H1 (cell line): ENCODE data around the gene ALDH3A1. TPM values are rescaled to one million over a fixed set of nuclear protein-coding genes. Genes with fewer than 3 reads are reported as not detected.

Experiments used
- CTCF ChIA-PET: fragments of 300-600 bp; sonication (Branson Sonifier 250); formaldehyde crosslinking; loops from one replicate; lab custom pipeline; 2021; ENCODE audit not compliant: partially characterized antibody; lab: Charles Lee
- POLR2A ChIA-PET: fragments of 300-600 bp; sonication (Branson Sonifier 250); formaldehyde crosslinking; loops from one replicate; lab custom pipeline; 2021; ENCODE audit warnings: inconsistent platforms; ENCODE audit not compliant: partially characterized antibody; lab: Charles Lee
- DNase-seq, 2 experiments: peaks; one replicate each; pipeline versions ENCODE4 v3.0.0 to v3.0.0-alpha.2; 2010 to 2022; ENCODE audit warnings: low spot score in 2 of 2, low read depth in 1 of 2, mixed read lengths in 1 of 2
- FAIRE-seq: peaks from 2 replicates; lab custom pipeline; 2011; peaks lifted over from hg19 to GRCh38; lab: Jason Lieb, UNC
- H2AFZ ChIP-seq: 2 replicates; pipeline ENCODE4 v1.8.1; 2012; ENCODE audit warnings: low read length, inconsistent platforms
- H2AK5ac ChIP-seq: 2 replicates; pipeline ENCODE4 v1.6.1; 2013; ENCODE audit warnings: low read depth, low read length
- H2BK120ac ChIP-seq: replicated peaks from 2 replicates; pipeline ENCODE3; 2013; ENCODE audit warnings: low read depth, low read length, inconsistent platforms
- H2BK12ac ChIP-seq: 2 replicates; pipeline ENCODE4 v1.6.1; 2013; ENCODE audit warnings: low read depth, low read length
- H2BK15ac ChIP-seq: 2 replicates; pipeline ENCODE4 v1.6.1; 2013; ENCODE audit warnings: low read length
- H2BK20ac ChIP-seq: 2 replicates; pipeline ENCODE4 v1.6.1; 2013; ENCODE audit warnings: low read length
- H2BK5ac ChIP-seq: 2 replicates; pipeline ENCODE4 v1.6.1; 2013; ENCODE audit warnings: low read depth, low read length
- H3K14ac ChIP-seq: 2 replicates; pipeline ENCODE4 v1.6.1; 2013; ENCODE audit warnings: inconsistent platforms; ENCODE audit not compliant: insufficient read length
- H3K18ac ChIP-seq: 2 replicates; pipeline ENCODE4 v1.6.1; 2013; ENCODE audit warnings: low read length; ENCODE audit errors: extremely low read depth
- H3K23ac ChIP-seq: 2 replicates; pipeline ENCODE4 v1.6.1; 2013; ENCODE audit warnings: inconsistent platforms; ENCODE audit not compliant: insufficient read length
- H3K23me2 ChIP-seq: 2 replicates; pipeline ENCODE4 v1.6.1; 2013; ENCODE audit warnings: low read depth, low read length
- H3K27ac ChIP-seq: 2 replicates; pipeline ENCODE4 v1.6.1; 2011; ENCODE audit warnings: low read depth, low read length, inconsistent platforms
- H3K27me3 ChIP-seq, 4 experiments: replicated peaks in 1 of 4; 1 replicate in 1 of 4; 2 replicates in 3 of 4; pipeline versions ENCODE4 v1.6.1 to v1.8.1; 2011 to 2013; ENCODE audit warnings: low read length in 3 of 4, mild to moderate bottlenecking in 3 of 4, inconsistent platforms in 2 of 4, mixed read lengths in 2 of 4, moderate library complexity in 1 of 4; ENCODE audit not compliant: control insufficient read depth in 3 of 4, insufficient read depth in 3 of 4; ENCODE audit errors: extremely low read depth in 1 of 4
- H3K36me3 ChIP-seq, 4 experiments: 2 replicates each; pipeline versions ENCODE4 v1.6.1 to v1.8.1; 2011 to 2013; ENCODE audit warnings: mild to moderate bottlenecking in 4 of 4, low read length in 3 of 4, moderate library complexity in 2 of 4, control low read depth in 1 of 4, inconsistent platforms in 1 of 4; ENCODE audit not compliant: insufficient read depth in 4 of 4, control insufficient read depth in 2 of 4
- H3K4ac ChIP-seq: replicated peaks from 2 replicates; pipeline ENCODE3; 2013; ENCODE audit warnings: low read length, low read depth, mixed read lengths, inconsistent platforms; ENCODE audit not compliant: insufficient read length
- H3K4me1 ChIP-seq, 4 experiments: replicated peaks in 1 of 4; 1 replicate in 1 of 4; 2 replicates in 3 of 4; pipeline versions ENCODE4 v1.6.1 to v1.8.1; 2011 to 2013; ENCODE audit warnings: low read length in 3 of 4, inconsistent platforms in 2 of 4, mixed read lengths in 1 of 4; ENCODE audit not compliant: insufficient read depth in 4 of 4, control insufficient read depth in 3 of 4
- H3K4me2 ChIP-seq, 2 experiments: 2 replicates each; pipeline versions ENCODE4 v1.6.1 to v1.8.1; 2011 to 2013; ENCODE audit warnings: low read depth in 2 of 2, low read length in 2 of 2, control low read depth in 1 of 2, inconsistent platforms in 1 of 2, mild to moderate bottlenecking in 1 of 2; ENCODE audit not compliant: insufficient read depth in 1 of 2
- H3K4me3 ChIP-seq, 4 experiments: fragments of 200-600, 300-600 bp in 1 of 4; sonication (generic), shearing (Covaris generic), sonication (Bioruptor Twin) in 1 of 4; 2 replicates each; pipeline versions ENCODE4 v1.5.1 to v1.8.1; 2011 to 2016; ENCODE audit warnings: low read length in 4 of 4, low read depth in 3 of 4, control low read depth in 2 of 4, inconsistent platforms in 2 of 4, mild to moderate bottlenecking in 2 of 4, mixed read lengths in 1 of 4, moderate library complexity in 1 of 4; ENCODE audit not compliant: insufficient read depth in 2 of 4; ENCODE audit errors: extremely low read depth in 1 of 4
- H3K56ac ChIP-seq: replicated peaks from 2 replicates; pipeline ENCODE3; 2013; ENCODE audit warnings: low read depth, mild to moderate bottlenecking, mixed read lengths, low read length, inconsistent platforms; ENCODE audit not compliant: insufficient read length
- H3K79me1 ChIP-seq: 2 replicates; pipeline ENCODE4 v1.6.1; 2013; ENCODE audit warnings: low read depth, low read length, control low read depth
- H3K79me2 ChIP-seq, 2 experiments: 2 replicates each; pipeline versions ENCODE4 v1.6.1 to v1.8.1; 2012 to 2013; ENCODE audit warnings: low read length in 2 of 2, mild to moderate bottlenecking in 2 of 2, inconsistent platforms in 1 of 2; ENCODE audit not compliant: insufficient read depth in 2 of 2, control insufficient read depth in 1 of 2
- H3K9ac ChIP-seq, 4 experiments: replicated peaks in 1 of 4; 1 replicate in 1 of 4; 2 replicates in 3 of 4; pipeline versions ENCODE4 v1.6.1 to v1.8.1; 2011 to 2013; ENCODE audit warnings: low read depth in 3 of 4, low read length in 3 of 4, control low read depth in 2 of 4, mild to moderate bottlenecking in 2 of 4, moderate library complexity in 2 of 4, inconsistent platforms in 1 of 4; ENCODE audit errors: extremely low read depth in 1 of 4
- H3K9me3 ChIP-seq, 2 experiments: 2 replicates each; pipeline versions ENCODE4 v1.6.1 to v1.8.1; 2012 to 2013; ENCODE audit warnings: mild to moderate bottlenecking in 2 of 2, moderate library complexity in 2 of 2, control low read depth in 1 of 2, inconsistent platforms in 1 of 2, low read depth in 1 of 2, low read length in 1 of 2, mixed read lengths in 1 of 2; ENCODE audit not compliant: insufficient read depth in 2 of 2
- H4K20me1 ChIP-seq, 2 experiments: replicated peaks in 1 of 2; 2 replicates each; pipeline versions ENCODE3 to v1.8.1; 2011 to 2013; ENCODE audit warnings: inconsistent platforms in 2 of 2, low read length in 2 of 2, mild to moderate bottlenecking in 1 of 2; ENCODE audit not compliant: insufficient read depth in 2 of 2, control insufficient read depth in 1 of 2
- H4K5ac ChIP-seq: 2 replicates; pipeline ENCODE4 v1.6.1; 2013; ENCODE audit warnings: low read length, low read depth, mixed read lengths, inconsistent platforms; ENCODE audit not compliant: insufficient read length
- H4K8ac ChIP-seq: 2 replicates; pipeline ENCODE4 v1.8.0; 2013; ENCODE audit warnings: mild to moderate bottlenecking, moderate library complexity, low read length, inconsistent platforms; ENCODE audit not compliant: insufficient read depth; ENCODE audit errors: extremely low read depth
- H4K91ac ChIP-seq: replicated peaks from 2 replicates; pipeline ENCODE3; 2013; ENCODE audit warnings: low read length, mixed read lengths, inconsistent platforms; ENCODE audit not compliant: insufficient read length
- KDM4A ChIP-seq: IDR thresholded peaks from one replicate; pipeline ENCODE4 v1.7.1; 2012; ENCODE audit warnings: low read depth, mild to moderate bottlenecking, moderate library complexity, low read length, inconsistent platforms; ENCODE audit not compliant: severe bottlenecking
- RFX5 ChIP-seq: IDR thresholded peaks from 2 replicates; pipeline ENCODE4 v1.6.1; 2011; ENCODE audit warnings: low read depth, low read length, improper control_type of control experiment, borderline replicate concordance
- TAF1 ChIP-seq: IDR thresholded peaks from 2 replicates; pipeline ENCODE4 v1.6.1; 2011; ENCODE audit warnings: mild to moderate bottlenecking, low read depth, low read length
- USF2 ChIP-seq: IDR thresholded peaks from 2 replicates; pipeline ENCODE4 v1.6.1; 2011; ENCODE audit warnings: low read length, improper control_type of control experiment
- WGBS, 2 experiments: shearing (Covaris generic) in 1 of 2; methylation state at CpG; one replicate each; pipeline versions ENCODE4 v1.1.6 to v1.1.7; 2013 to 2015; ENCODE audit warnings: low lambda C conversion rate in 2 of 2, mixed read lengths in 2 of 2, inconsistent platforms in 1 of 2, low coverage in 1 of 2, missing lambda C conversion rate in 1 of 2; ENCODE audit not compliant: insufficient replicate concordance in 2 of 2, insufficient coverage in 1 of 2, insufficient read length in 1 of 2; ENCODE audit errors: extremely low coverage in 1 of 2, missing lambda C conversion rate in 1 of 2; 5-methylcytosine and 5-hydroxymethylcytosine counted together
- polyA plus RNA-seq, 7 experiments: library from polyadenylated mRNA; depleted of rRNA in 3 of 7; stranded (reverse) in 5 of 7; unstranded in 2 of 7; fragments of >200 nt in 5 of 7; fragments of 200-250 nt in 2 of 7; gene quantifications; 1 replicate in 5 of 7; 2 replicates in 1 of 7; 4 replicates in 1 of 7; pipeline versions ENCODE4 v1.2.1 to v1.2.3, GENCODE V29; 2011 to 2013; ENCODE audit warnings: missing spikeins in 2 of 7, mixed read lengths in 2 of 7
- total RNA-seq: library from RNA; stranded (reverse); fragmentation: NEBNext Ultra II Directional; extraction: Animal tissue kit (Norgen Biotek cat#: 25700); gene quantifications from 2 replicates; pipeline ENCODE4 v1.2.1, GENCODE V29; 2021

Gene ALDH3A1
- total and polyA plus RNA-seq, 2 of the 8 experiments (the other 6 are each of a cell fraction or from before 2014, with no cell fraction given), result 0.37 to 1.4 TPM

GRCh38 chr17:19738073-19738449 is 10.0 kb downstream of the ALDH3A1 start:
- Histone ChIP-seq H3K4me3 (no peak overlapping the region), H2AFZ (no peak overlapping the region), H3K27me3 (no peaks in the 10 kb centered on the region; a peak in 1 of 7 replicates), H2BK20ac (no peak overlapping the region), H3K23me2 (no peaks in the 10 kb centered on the region), H3K36me3 (no peaks in the 10 kb centered on the region), H3K14ac (no peak overlapping the region), H3K79me2 (no peaks in the 10 kb centered on the region), H3K56ac (no peak overlapping the region), H3K9me3 (no peaks in the 10 kb centered on the region), H3K4me2 (no peak overlapping the region), H4K5ac (no peak overlapping the region), H3K4ac (no peak overlapping the region), H3K4me1 (no peaks in the 10 kb centered on the region), H4K8ac (no peak overlapping the region; the same call in 1 of the 2 replicates), H3K23ac (no peak overlapping the region), H2BK120ac (no peak overlapping the region), H2BK12ac (no peak overlapping the region), H3K18ac (no peak overlapping the region), H3K27ac (no peak overlapping the region), H3K9ac (no peak overlapping the region), H4K20me1 (no peaks in the 10 kb centered on the region), H2BK5ac (no peak overlapping the region), H4K91ac (no peak overlapping the region), H2BK15ac (no peak overlapping the region), H2AK5ac (no peak overlapping the region), H3K79me1 (no peaks in the 10 kb centered on the region)
- no peak for FAIRE-seq
- no peak for DNase-seq
- 92% methylated on average over 13 of the region's 14 CpGs; no CpG with 5 or more reads in 1 of the 2 experiments for WGBS, 2 experiments
- ChIA-PET POLR2A (no interaction called here), CTCF (interaction anchor here (1.1 to 1.7 kb wide), 3 partner anchors 10 to 92 kb away, joined by 3 read pairs; partner anchors contain the start of gene ALDH3A1)
- TF ChIP-seq TAF1 (no peak), RFX5 (no peak), USF2 (no peak), KDM4A (no peak)
